Measurements from ENCODE around the gene LRRC37B.
A peak's percentile ranks its signal among the peaks of the same experiment; 100 is the strongest.
"Not testable (repeated sequence)": the region's sequence is repeated elsewhere in the genome, so short reads cannot be mapped to it uniquely, and the experiment has no call there.

The LRRC37B gene

GRCh38 chr17:32042266-32042665, 35.1 kb downstream of the LRRC37B start:
- not testable (repeated sequence) for DNase-seq

GRCh38 chr17:32045611-32046010, 38.4 kb downstream of the LRRC37B start:
- DNase-seq: not testable (repeated sequence)

DNA sequence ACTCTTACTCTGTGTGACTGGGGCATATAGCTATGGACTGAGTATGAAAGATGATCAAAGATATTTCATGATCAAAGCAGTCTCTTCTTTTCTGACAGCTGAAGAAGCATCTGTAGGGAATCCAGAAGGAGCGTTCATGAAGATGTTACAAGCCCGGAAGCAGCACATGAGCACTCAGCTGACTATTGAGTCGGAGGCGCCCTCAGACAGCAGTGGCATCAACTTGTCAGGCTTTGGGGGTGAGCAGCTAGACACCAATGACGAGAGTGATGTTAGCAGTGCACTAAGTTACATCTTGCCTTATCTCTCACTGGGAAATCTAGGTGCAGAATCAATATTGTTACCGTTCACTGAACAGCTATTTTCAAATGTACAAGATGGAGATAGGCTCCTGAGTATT, 40.5 kb downstream of the LRRC37B start:
- not testable (repeated sequence) for DNase-seq

GRCh38 chr17:32054985-32055384, 47.8 kb downstream of the LRRC37B start:
- not testable (repeated sequence) for DNase-seq

DNA sequence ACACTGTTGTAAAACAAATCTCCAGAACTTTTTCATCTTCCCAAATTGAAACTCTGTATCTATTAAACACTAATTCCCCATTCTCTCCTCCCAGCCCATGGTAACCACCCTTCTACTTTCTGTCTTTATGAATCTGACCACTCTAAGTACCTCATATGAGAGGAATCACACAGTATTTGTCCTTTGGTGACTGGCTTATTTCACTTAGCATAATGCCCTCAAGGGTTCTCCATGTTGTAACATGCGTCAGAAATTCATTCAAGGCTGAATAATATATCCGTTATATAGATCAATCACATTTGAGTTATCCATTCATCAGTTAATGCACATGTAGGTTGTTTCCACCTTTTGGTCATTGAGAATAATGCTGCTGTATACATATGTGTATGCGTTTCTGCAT, 48.2 kb downstream of the LRRC37B start:
- not testable (repeated sequence) for DNase-seq

DNA sequence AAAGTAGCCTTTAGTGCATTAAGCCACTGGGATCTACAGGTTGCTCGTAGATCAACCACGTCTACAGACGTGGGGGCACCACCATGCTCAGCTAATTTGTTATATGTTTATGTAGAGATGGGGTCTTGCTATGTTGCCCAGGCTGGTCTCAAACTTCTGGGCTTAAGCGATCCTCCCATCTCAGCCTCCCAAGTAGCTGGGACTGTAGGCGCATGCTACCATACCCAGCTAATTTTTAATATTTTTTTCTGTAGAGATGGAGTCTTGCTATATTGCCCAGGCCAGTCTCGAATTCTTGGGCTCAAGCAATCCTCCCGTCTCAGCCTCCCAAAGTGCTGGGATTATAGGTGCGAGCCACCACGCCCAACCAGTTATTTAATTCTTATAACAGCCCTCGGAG, 49.3 kb downstream of the LRRC37B start:
- DNase-seq: not testable (repeated sequence)

DNA sequence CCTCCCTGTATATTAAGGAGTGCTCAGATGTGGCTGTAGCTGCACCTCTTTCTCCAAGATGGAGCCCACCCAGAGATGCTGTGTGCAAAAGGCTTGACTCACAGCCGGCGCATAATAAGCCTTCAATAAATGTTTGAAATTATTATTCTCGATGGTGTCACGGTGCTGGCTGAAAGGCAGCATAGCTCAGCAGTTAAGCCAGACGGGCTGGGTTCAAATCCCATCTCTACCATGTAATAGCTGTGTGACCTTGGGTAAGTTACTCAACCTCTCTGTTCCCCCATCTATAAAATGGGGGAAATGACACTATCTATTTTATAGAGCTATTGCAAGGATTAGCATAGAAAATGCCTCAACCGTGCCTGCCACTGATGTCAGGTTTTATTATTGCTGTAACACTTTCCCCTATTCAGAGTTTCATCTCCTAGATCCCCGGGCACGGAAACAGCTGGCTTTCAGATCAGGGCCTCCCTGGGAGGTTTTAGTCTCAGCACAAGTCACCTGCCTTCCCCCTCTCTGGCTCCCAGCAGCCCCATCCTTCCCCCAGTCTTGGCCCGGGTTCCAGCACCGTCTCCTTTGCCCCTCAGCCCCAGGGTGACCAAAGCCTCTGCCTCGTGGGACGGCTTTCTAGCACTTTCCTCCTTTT, 50.4 kb downstream of the LRRC37B start:
- not testable (repeated sequence) for DNase-seq

DNA sequence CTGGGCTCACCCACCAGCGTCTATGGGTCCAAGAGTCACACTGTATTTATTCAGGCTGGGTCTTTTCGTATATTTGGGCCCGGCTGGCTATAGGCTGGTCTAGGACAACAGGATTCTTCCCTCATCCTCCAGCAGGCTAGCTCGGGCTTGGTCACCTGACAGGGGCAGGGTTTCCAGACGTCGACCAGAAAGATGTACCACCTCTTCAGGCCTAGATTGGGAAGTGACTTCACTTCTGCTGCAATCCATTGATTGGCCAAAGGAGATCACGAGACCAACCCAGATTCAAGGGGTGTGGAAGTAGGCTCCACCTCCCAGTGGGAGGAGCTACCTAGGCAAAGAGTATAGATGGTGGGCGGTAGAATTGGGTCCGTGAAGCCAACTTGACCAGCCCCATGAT, 53.5 kb downstream of the LRRC37B start:
- DNase-seq: not testable (repeated sequence)

GRCh38 chr17:32061840-32062239, 54.7 kb downstream of the LRRC37B start:
- not testable (repeated sequence) for DNase-seq

DNA sequence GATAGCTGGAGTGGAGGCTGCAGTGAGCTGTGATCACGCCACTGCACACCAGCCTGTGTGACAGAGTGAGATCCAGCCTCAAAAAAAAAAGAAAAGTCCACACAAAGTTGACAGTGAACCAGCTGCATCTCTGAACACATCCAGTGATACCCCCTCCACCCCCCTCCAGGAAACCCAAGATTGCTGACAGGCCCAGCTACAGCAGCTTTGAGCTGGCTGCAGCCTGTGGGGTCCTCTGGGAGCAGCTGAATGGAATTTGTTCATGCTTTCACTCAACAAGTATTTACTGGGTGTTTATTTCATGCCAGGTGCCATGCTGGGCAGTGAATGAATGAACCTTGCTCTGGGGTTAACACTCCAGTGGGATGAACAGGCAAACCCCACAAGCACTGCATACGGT, 56.9 kb downstream of the LRRC37B start:
- DNase-seq: not testable (repeated sequence)

- DNase-seq: not testable (repeated sequence)
Measured at GRCh38 chr17:32066123-32066680, 59.0 kb downstream of the LRRC37B start.

GRCh38 chr17:32066863-32067642, 59.9 kb downstream of the LRRC37B start:
- peak; percentile 58 to 60 for DNase-seq

DNA sequence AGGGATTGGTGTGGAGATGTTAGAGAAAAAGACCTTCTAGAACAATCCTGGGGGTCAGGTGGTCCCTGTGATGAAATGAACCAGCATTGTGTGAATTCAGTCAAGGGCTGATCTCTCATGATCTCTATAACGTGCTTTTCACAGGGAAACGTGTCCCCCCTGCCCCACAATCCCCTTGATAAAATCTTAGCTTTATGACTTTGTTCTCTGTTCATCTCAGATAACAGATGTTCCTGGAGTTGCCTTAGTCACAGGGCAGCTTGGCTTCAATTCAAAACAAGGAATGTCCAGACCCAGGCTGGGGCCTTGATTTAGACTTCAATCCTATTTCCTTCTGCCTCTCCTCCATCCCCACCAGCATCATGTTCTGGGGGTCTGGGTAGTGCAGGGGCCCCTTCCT, 61.9 kb downstream of the LRRC37B start:
- not testable (repeated sequence) for DNase-seq

DNA sequence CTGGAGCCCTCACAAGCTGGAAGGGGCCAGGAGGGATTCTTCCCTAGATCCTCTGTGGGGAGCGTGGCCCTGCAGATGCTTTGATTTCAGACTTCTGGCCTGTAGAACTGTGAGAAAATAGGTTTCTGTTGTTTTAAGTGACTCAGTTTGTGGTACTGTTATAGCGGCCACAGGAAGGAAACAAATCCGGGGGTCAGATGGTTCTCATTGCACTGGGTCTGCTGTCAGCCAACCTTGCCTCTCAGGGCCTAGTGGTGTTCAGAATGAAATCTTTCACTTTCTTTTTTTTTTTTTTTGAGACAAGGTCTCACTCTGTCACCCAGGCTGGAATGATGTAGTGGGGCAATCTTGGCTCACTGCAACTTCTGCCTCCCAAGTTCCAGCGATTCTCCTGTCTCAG, 64.8 kb downstream of the LRRC37B start:
- DNase-seq: not testable (repeated sequence)

- DNase-seq: not testable (repeated sequence)
Measured at GRCh38 chr17:32073131-32073530, 65.9 kb downstream of the LRRC37B start.

DNA sequence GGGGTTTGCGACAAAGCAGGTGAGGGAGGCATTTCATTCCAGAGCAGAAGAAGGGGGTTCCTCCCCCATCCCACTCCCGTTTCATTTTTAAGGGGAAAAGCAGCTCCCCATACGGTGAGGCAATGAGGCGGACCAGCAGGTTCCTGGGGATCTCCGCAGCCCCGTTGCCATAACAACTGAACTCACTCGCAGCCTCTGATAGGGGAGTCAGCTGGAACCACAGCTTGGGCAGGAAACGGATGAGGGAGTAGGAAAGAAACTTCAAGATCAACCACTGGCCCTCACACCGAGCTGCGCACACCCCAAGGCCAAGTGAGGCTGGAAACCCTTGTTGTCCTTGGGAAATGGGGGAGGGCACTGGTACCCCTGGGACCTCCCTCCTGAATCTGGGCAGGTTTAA, 72.6 kb downstream of the LRRC37B start:
- peak; percentile 61 to 66 for DNase-seq

DNA sequence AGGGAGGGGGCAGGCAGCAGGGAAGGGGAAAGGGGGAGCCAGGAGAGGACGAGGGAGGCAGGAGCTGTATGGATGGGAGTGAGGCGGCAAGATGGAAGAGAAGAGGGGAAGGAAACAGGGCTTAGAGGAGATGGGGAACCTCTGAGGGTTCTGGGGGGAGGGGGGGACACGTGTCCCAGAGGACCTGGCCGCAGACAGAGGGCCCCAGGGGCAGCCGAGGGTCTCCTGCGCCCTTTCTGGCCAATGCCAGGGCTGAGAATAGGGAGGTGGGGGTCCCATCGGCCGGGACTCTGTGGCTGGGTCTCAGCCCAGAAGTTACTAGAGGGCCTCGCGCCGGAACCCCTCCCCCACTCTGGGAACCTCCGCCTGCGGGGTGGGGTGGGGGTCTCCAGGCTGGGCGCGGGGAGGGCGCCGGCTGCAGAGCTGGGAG, 76.4 kb downstream of the LRRC37B start:
- DNase-seq: not testable (repeated sequence)

DNA sequence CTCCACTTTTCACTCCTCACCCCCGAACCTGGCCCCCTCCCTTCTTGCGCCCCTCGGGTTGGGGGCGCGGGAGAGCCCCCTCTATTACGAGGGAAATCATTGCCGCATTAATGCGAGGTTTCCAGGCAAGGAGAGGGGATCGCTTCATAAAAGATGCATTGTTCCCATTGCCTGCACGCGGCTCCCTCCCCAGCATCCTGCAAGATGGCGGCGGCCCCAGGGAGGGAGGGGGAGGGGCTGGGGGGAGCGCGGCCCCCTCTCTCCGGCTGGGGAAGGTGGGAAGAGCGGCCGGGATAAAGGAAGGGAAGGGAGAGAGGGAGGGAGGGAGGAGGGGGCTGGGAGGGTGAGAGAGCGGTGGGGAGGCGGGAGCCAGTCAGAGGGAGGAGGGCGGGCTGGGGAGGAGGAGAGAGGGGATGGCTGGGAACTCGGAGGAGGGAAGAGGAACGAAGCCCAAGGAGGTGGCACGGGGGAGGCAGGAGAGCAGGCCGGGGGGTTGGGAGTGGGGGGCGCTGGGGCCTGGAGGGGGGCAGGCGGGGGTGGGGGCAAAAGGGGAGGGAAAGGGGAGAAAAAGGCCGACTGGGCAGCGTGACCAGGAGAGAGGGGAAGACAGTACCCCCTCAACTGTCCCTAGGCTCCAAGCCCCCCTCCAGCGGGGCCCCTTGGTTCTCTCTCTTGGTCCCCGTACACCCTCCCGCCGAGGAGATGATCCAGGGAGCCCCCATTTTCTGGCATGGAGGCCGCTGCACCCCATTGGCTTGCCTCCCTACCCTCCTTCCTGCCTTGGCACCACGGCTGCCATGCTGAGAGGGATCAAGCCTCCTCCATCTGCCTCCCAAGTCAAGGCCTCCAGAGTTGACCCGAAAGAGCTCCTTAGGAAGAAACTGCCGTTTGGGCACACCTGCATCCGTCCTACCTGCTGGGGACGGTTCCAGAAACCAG, 77.1 kb downstream of the LRRC37B start:
- DNase-seq: not testable (repeated sequence)

DNA sequence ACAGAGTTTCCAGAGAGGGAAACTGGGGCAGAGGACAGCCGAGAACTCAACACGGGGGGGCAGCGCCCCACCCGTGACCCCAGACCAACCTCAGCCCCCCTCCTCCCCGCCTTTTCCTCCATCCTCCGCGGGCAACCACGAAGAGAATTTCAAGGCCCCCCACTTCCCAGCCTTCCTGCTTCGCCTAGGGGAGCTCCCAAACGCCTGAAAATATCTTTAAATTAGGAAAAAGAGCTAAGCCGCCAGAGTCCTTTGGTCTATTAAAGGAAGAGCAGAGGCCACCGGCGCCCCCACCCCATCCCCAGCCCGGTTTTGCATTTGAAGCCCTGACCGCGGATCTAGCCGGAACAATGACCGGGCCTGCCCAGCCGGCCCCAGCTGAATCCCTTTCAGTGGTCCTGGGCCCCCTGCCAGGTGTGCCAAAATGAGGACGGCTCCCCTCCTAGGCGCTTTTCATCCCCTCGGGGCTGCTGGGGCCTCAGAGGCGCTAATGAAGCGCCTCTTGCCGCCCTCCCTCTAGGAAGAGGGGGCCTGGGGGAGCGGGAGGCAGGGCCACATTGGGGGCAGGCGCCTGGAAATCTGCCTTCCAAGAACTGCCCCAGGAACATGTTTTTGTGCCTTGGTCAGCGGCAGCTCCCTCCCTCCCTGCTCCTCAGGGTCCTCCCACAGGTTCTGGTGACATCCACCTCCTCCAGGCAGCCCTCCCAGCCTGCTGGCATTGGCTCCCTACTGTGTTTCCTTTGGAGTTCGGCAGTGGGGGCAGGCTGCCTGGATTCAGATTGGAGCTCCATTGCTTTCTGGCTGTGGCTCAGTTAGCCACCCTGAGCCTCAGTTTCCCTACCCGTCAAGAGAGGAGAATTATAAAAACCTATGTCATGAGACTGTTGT, 78.0 kb downstream of the LRRC37B start:
- DNase-seq: not testable (repeated sequence)

GRCh38 chr17:32086833-32087232, 79.7 kb downstream of the LRRC37B start:
- DNase-seq: not testable (repeated sequence)

- DNase-seq: not testable (repeated sequence)
Measured at GRCh38 chr17:32092062-32092461, 84.9 kb downstream of the LRRC37B start.

DNA sequence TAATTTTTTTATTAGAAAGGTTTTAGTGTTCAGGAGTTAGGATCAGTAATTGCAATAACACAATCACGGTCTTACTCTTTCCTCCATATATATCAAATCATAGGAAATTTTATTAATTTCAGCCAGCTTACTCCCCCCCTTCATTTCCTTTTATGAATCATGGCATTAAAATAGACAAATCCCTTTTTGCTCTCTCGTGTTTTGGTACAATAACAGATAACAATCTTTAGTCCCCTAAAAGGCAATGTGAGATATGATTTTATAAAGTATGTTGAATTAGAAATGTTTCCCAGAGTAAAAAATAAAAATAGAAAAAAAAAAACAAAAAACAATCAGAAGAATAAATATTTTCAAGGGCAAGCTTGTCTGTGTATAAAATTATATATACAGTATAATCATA, 92.5 kb downstream of the LRRC37B start:
- no peak for DNase-seq

All from stimulated activated CD4-positive, alpha-beta T cell treated with anti-CD3 and anti-CD28 coated beads, Interleukin-2, amount 100 ng/mL, for 24 hours (primary cell).